ENCODE measurements around the gene KBTBD12.

KBTBD12 gene

GRCh38 chr3:127985655-127986225, 70.7 kb downstream of the KBTBD12 start:
- DNase-seq (ENCODE audit: low spot score): no peak

- DNase-seq (ENCODE audit: low spot score): no peak
Measured at GRCh38 chr3:127986803-127987202, 71.8 kb downstream of the KBTBD12 start.

- DNase-seq (ENCODE audit: low spot score): no peak
Measured at GRCh38 chr3:127987309-127987995, 72.4 kb downstream of the KBTBD12 start.

GRCh38 chr3:127988770-127989557, 73.9 kb downstream of the KBTBD12 start:
- no peak for DNase-seq (ENCODE audit: low spot score)

GRCh38 chr3:127990051-127990450, 75.0 kb downstream of the KBTBD12 start:
- DNase-seq (ENCODE audit: low spot score): no peak

GRCh38 chr3:127990461-127990860, 75.4 kb downstream of the KBTBD12 start:
- DNase-seq (ENCODE audit: low spot score): no peak

GRCh38 chr3:127991251-127991650, 76.2 kb downstream of the KBTBD12 start:
- DNase-seq (ENCODE audit: low spot score): no peak

- no peak for DNase-seq (ENCODE audit: low spot score)
Measured at GRCh38 chr3:127991681-127992080, 76.6 kb downstream of the KBTBD12 start.

GRCh38 chr3:127992127-127992526, 77.1 kb downstream of the KBTBD12 start:
- no peak for DNase-seq (ENCODE audit: low spot score)

GRCh38 chr3:127994011-127994410, 79.0 kb downstream of the KBTBD12 start:
- DNase-seq (ENCODE audit: low spot score): no peak

- no peak for DNase-seq (ENCODE audit: low spot score)
Measured at GRCh38 chr3:127997016-127997415, 82.0 kb downstream of the KBTBD12 start.

- no peak for DNase-seq (ENCODE audit: low spot score)
Measured at GRCh38 chr3:127997961-127998360, 82.9 kb downstream of the KBTBD12 start.

- DNase-seq (ENCODE audit: low spot score): no peak
Measured at GRCh38 chr3:127998596-127998995, 83.6 kb downstream of the KBTBD12 start.

- peak; percentile 7 for DNase-seq (ENCODE audit: low spot score)
Measured at GRCh38 chr3:127999509-128000106, 84.6 kb downstream of the KBTBD12 start.

- DNase-seq (ENCODE audit: low spot score): no peak
Measured at GRCh38 chr3:128001576-128001975, 86.5 kb downstream of the KBTBD12 start.

- no peak for DNase-seq (ENCODE audit: low spot score)
Measured at GRCh38 chr3:128004661-128005060, 89.6 kb downstream of the KBTBD12 start.

GRCh38 chr3:128006061-128007032, 91.3 kb downstream of the KBTBD12 start:
- DNase-seq (ENCODE audit: low spot score): no peak

GRCh38 chr3:128007033-128007424, 92.0 kb downstream of the KBTBD12 start:
- DNase-seq (ENCODE audit: low spot score): no peak

GRCh38 chr3:128009952-128010846, 95.2 kb downstream of the KBTBD12 start:
- no peak for DNase-seq (ENCODE audit: low spot score)

GRCh38 chr3:128011140-128011539, 96.1 kb downstream of the KBTBD12 start:
- peak; percentile 46 for DNase-seq (ENCODE audit: low spot score)

All from cerebellar cortex (tissue), 1 donor.